HT-29 (cell line): ENCODE measurements around the gene DCLRE1B. TPM values are rescaled to one million over a fixed set of nuclear protein-coding genes. Genes with fewer than 3 reads are reported as not detected.

ENCODE experiments used
- DNase-seq: peaks from one replicate; pipeline ENCODE4 v3.0.0-alpha.2; 2015; ENCODE audit warnings: low spot score
- total RNA-seq: library from RNA; depleted of rRNA; stranded (reverse); fragments of >200 nt; shearing (Covaris generic); gene quantifications from 2 replicates; pipeline ENCODE4 v1.2.3, GENCODE V29; 2014; rRNA removed

The DCLRE1B gene
- total RNA-seq: 6.2 and 7.3 TPM in 2 replicates

- DNase-seq: peak; percentile 99
Measured at GRCh38 chr1:113904674-113905434, at the start of gene DCLRE1B, which contains the start of gene AP4B1. DCLRE1B (plus strand) TSS chr1:113905326; CDS start chr1:113905587, 261 bp downstream. AP4B1 (minus strand) TSS chr1:113904799; CDS start chr1:113904717, 82 bp downstream.

GRCh38 chr1:113855630-113856400, 49.3 kb upstream of the DCLRE1B start:
- DNase-seq: no peak

- DNase-seq: no peak
Measured at GRCh38 chr1:113856401-113856790, 48.7 kb upstream of the DCLRE1B start.

- DNase-seq: no peak
Measured at GRCh38 chr1:113857776-113858175, 47.4 kb upstream of the DCLRE1B start.

- DNase-seq: no peak
Measured at GRCh38 chr1:113858418-113858817, 46.7 kb upstream of the DCLRE1B start.

- no peak for DNase-seq
Measured at GRCh38 chr1:113858982-113859381, 46.1 kb upstream of the DCLRE1B start.

- no peak for DNase-seq
Measured at GRCh38 chr1:113859478-113860175, 45.5 kb upstream of the DCLRE1B start.

GRCh38 chr1:113860891-113861290, 44.2 kb upstream of the DCLRE1B start:
- no peak for DNase-seq

GRCh38 chr1:113861641-113862040, 43.5 kb upstream of the DCLRE1B start:
- no peak for DNase-seq

GRCh38 chr1:113868387-113869083, 36.6 kb upstream of the DCLRE1B start:
- no peak for DNase-seq

- DNase-seq: no peak
Measured at GRCh38 chr1:113870778-113871177, 34.3 kb upstream of the DCLRE1B start.

- DNase-seq: no peak
Measured at GRCh38 chr1:113871597-113872113, 33.5 kb upstream of the DCLRE1B start, which contains the start of gene PTPN22. PTPN22 (minus strand) TSS chr1:113871712.

GRCh38 chr1:113872219-113872935, 32.7 kb upstream of the DCLRE1B start:
- DNase-seq: no peak

GRCh38 chr1:113874012-113874879, 30.9 kb upstream of the DCLRE1B start:
- DNase-seq: peak; percentile 50

- DNase-seq: no peak
Measured at GRCh38 chr1:113875714-113876113, 29.4 kb upstream of the DCLRE1B start.

GRCh38 chr1:113876176-113876575, 28.9 kb upstream of the DCLRE1B start:
- DNase-seq: no peak

- no peak for DNase-seq
Measured at GRCh38 chr1:113879739-113880038, 25.4 kb upstream of the DCLRE1B start.

GRCh38 chr1:113881661-113882060, 23.5 kb upstream of the DCLRE1B start:
- no peak for DNase-seq
